Measurements from ENCODE around the gene SAMM50.

Gene SAMM50

GRCh38 chr22:43946384-43946667 is 8.9 kb upstream of the SAMM50 start:
- DNase-seq: no peak

- no peak for DNase-seq
Measured at GRCh38 chr22:43948836-43949406, 6.3 kb upstream of the SAMM50 start.

- DNase-seq: no peak
Measured at GRCh38 chr22:43951391-43951790, 3.9 kb upstream of the SAMM50 start.

DNA sequence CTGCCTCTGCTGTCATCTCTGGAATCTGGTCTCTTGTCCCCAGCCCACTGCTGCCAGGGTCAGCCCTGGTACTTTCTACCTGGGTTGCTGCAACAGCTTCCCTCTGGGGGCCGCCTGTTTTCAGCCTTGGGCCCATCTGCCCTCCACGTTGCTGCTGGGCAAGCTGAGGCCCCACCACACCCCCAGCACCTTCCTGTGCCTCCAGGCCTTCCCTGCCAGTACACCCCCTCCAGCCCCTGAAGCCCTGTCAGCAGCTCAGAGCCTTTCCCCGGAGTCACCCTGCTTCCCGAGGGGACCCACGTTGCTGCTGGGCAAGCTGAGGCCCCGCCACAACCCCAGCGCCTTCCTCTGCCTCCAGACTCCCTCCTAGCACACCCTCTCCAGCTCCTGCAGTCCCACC is 3.3 kb upstream of the SAMM50 start:
- DNase-seq: no peak

DNA sequence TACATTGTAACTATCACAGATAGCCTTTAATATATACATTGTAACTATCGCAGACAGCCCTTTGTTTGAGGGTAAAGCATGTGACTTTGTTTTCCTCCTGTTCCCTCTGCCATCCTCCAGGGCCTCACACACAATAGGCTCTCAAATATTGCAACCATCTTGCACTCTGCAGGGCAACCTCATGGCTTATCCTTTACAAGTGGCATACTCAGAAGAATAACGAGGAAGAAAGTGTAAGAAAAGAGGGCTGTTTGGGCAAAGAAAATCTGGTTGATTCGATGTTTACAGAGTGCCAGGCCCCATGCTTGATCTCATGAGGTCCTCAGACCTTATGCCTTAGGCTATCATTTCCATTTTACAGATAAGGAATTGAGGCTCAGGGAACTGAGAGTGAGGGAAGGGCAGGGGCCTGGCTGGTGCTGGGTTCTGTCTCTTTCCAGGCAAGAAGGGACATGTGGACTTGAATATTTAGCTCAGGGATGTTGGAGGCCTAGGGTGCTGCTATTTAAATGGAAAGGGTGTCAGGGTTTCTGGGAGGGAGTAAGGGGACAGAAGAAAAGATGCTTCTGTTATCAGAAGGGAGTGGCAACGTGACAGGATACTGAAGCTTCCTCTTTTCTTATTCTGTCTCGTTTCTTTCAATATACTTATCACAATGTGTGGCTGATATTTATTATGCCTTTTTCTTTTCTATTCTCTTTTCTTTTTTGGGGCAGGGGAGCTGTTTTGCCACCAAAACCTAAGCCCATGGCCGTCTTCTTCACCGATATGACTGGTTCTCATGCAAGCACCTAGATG is 1.1 kb upstream of the SAMM50 start:
- DNase-seq: no peak

GRCh38 chr22:43955883-43956782 is 891 bp downstream of the SAMM50 start:
- no peak for DNase-seq

DNA sequence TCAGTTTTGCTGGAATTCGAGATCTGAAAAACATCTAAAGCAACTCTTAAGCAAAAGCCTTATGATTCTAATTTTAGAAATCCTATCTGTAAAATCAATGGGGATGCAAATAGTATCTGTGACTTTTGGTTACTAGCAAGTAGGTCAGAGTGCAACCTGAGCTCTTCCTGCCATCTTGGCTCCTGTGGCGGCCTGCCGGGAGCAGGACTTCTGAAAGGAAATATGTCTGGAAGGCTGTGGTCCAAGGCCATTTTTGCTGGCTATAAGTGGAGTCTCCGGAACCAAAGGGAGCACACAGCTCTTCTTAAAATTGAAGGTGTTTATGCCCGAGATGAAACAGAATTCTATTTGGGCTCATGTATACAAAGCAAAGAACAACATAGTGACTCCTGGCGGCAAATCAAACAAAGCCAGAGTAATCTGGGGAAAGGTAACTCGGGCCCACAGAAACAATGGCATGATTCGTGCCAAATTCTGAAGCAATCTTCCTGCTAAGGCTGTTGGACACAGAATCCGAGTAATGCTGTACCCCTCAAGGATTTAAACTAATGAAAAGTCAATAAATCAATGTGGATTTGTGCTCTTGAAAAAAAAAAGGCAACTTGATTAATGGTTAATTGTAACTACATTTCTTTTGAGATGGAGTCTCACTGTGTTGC is 1.7 kb downstream of the SAMM50 start:
- no peak for DNase-seq

GRCh38 chr22:43957871-43958270 is 2.6 kb downstream of the SAMM50 start:
- peak; percentile 12 for DNase-seq

GRCh38 chr22:43964314-43964857 is 9.1 kb downstream of the SAMM50 start:
- no peak for DNase-seq

- DNase-seq: no peak
Measured at GRCh38 chr22:43967069-43967468, 11.8 kb downstream of the SAMM50 start.

DNA sequence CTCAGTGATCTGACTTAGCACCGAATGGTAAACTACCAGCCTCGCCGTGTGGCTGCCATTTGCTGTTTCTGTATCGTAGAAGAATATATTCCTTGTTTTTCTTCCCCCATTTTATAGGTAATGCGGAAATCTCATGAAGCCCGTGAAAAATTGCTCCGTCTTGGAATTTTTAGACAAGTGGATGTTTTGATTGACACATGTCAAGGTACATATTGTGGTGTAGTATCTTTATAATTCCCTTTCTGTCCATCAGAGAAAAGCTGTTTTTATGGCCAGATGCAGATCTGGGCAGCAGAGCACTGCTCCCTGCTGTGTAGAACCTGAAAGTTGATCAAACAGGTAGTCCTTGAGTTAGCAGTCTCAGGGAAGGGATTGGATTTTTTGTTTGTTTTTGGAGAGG is 13.4 kb downstream of the SAMM50 start:
- no peak for DNase-seq

DNA sequence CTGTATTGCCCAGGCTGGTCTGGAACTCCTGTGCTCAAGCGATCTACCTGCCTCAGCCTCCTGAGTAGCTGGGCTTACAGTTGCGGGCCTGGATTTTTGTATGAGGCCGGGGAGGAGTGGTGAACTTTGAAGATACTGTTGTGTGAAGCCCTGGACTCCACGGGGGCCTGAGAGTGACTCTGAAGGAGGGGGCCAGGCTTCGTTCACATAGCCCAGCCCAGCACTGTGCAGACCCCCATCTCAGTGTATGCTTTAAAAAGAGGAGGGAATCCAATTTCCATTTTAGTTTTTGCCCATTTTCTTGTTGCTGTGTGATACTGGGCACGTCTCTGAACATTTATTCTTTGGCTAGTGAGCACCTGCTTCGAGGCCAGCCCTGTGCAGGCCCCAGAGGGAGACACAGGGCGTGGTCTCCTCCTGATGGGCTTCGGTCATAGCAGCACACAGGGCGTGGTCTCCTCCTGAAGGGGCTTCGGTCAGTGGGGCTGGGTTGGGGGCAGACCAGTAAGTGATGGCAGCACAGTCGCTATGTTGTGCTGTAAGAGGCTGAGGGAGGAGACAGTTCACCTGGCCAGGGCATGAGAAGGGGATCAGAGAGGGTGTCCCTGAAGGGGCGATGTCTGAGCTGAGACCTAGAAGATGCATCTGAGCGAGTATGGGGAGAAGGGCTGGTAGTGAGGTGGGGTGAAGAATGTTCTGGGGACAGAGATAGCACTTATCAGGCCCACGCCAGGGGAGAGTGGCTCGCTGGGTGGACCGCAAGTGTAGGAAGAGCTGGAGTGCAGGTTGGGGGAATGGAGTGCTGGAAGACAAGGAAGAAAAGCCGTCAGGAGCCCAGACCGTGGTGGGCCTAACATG is 14.0 kb downstream of the SAMM50 start:
- no peak for DNase-seq

GRCh38 chr22:43969989-43970755 is 14.9 kb downstream of the SAMM50 start:
- no peak for DNase-seq

- no peak for DNase-seq
Measured at GRCh38 chr22:43971112-43971511, 15.9 kb downstream of the SAMM50 start.

- DNase-seq: no peak
Measured at GRCh38 chr22:43972931-43973462, 17.8 kb downstream of the SAMM50 start.

- DNase-seq: no peak
Measured at GRCh38 chr22:43974028-43974545, 18.8 kb downstream of the SAMM50 start.

- DNase-seq: no peak
Measured at GRCh38 chr22:43975041-43975440, 19.8 kb downstream of the SAMM50 start.

- no peak for DNase-seq
Measured at GRCh38 chr22:43976861-43977795, 21.9 kb downstream of the SAMM50 start.

DNA sequence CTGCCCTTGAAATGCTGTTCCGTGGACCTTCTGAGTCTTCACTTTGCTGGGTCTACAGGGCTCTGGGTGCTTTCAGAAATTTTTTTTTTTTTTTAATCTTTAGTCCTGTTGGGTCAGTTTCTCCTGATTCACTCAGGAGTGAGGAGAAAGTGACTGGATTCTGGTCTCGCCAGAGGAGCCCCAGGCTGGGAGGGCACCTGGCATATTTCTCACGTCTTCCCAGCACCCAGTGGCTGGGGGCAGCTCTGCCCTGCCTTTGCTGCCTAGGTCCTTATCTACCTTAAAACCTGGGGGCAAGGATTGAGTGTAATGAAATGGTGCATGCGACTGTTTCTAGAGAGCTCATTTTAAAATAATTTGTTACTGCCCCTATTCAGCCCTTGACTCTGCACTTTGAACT is 23.3 kb downstream of the SAMM50 start:
- no peak for DNase-seq

GRCh38 chr22:43980579-43980978 is 25.3 kb downstream of the SAMM50 start:
- no peak for DNase-seq

All from fibroblast of skin of right biceps (primary cell).